Neuron (in vitro differentiated cells): ENCODE results near the gene UNC13A.
"Not testable (repeated sequence)": the region's sequence is repeated elsewhere in the genome, so short reads cannot be mapped to it uniquely, and the experiment has no call there.

Experiments
- H2AFZ ChIP-seq: one replicate; pipeline ENCODE4 v1.6.1; 2013; ENCODE audit warnings: low read depth, mild to moderate bottlenecking, inconsistent platforms, low read length, moderate library complexity
- H3K27me3 ChIP-seq: one replicate; pipeline ENCODE4 v1.6.1; 2013; ENCODE audit warnings: low read length; ENCODE audit not compliant: insufficient read depth
- H3K36me3 ChIP-seq: one replicate; pipeline ENCODE4 v1.6.1; 2013; ENCODE audit warnings: low read length; ENCODE audit not compliant: insufficient read depth
- H3K4me1 ChIP-seq: one replicate; pipeline ENCODE4 v1.6.1; 2013; ENCODE audit warnings: low read length; ENCODE audit not compliant: insufficient read depth
- H3K4me3 ChIP-seq: 2 replicates; pipeline ENCODE4 v1.5.1; 2013; ENCODE audit warnings: mild to moderate bottlenecking, low read length, moderate library complexity
- H3K9me3 ChIP-seq: one replicate; pipeline ENCODE4 v1.6.1; 2013; ENCODE audit warnings: low read length

UNC13A gene

DNA sequence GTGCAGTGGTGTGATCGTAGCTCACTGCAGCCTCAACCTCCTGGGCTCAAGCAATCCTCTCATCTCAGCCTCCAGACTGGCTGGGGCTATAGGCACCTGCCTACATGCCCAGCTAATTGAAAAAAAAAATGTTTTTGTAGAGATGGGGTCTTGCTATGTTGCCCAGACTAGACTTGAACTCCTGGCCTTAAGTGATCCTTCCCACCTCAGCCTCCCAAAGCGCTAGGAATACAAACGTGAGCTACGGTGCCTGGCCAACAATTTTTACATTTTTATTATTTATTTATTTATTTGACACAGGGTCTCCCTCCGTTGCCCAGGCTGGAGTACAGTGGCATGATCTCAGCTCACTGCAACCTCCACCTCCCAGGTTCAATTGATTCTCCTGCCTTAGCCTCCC, 117.9 kb downstream of the UNC13A start:
- H2AFZ ChIP-seq, H3K9me3 ChIP-seq, H3K4me3 ChIP-seq, H3K27me3 ChIP-seq, H3K4me1 ChIP-seq: not testable (repeated sequence)
- H3K36me3 ChIP-seq, result peaks cover 46% of the 10 kb centered on the region

DNA sequence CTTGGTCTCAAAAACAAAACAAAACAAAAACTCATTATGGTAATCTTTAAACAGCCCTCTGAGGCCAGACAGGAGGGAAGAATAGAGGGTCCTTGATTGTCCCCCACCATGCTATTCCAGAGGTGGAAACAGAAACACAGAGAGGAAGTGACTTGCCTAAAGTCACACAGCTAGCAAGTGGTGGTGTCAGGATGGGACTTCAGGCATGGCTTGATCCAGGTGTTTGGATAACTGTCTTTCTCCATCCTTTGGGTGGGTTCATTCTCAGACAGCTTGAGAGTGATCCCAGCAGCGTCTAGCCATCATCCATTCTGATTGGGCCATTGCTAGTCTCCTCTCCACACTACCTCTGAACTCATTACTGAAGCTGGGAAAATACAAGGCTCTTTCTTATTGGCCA, 120.2 kb downstream of the UNC13A start:
- H3K36me3 ChIP-seq, result peaks cover 49% of the 10 kb centered on the region
- no peaks in the 10 kb centered on the region for H3K27me3 ChIP-seq
- no peak overlapping the region for H2AFZ ChIP-seq
- H3K9me3 ChIP-seq, result no peaks in the 10 kb centered on the region
- no peaks in the 10 kb centered on the region for H3K4me1 ChIP-seq
- H3K4me3 ChIP-seq, result no peak overlapping the region

DNA sequence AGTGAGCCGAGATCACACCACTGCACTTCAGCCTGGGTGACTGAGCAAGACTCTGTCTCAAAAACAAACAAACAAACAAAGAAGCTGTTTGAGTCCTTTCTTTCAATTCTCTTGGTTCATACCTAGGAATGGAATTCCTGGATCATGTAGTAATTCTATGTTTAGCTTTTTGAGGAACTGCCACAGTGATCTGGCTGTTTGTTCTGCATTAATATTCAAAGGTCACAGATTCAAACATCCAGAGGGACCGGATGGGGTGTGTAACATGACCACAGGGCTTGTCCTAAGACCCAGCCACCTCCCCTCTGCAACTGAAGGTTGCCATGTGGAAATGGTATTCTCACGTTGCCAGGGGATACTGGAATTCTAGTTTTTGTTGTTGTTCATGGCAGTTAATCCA, 122.5 kb downstream of the UNC13A start:
- no peaks in the 10 kb centered on the region for H3K9me3 ChIP-seq
- H3K4me1 ChIP-seq, result no peaks in the 10 kb centered on the region
- H2AFZ ChIP-seq, result no peak overlapping the region
- H3K4me3 ChIP-seq, result no peak overlapping the region
- H3K27me3 ChIP-seq, result no peaks in the 10 kb centered on the region
- peaks cover 42% of the 10 kb centered on the region for H3K36me3 ChIP-seq

DNA sequence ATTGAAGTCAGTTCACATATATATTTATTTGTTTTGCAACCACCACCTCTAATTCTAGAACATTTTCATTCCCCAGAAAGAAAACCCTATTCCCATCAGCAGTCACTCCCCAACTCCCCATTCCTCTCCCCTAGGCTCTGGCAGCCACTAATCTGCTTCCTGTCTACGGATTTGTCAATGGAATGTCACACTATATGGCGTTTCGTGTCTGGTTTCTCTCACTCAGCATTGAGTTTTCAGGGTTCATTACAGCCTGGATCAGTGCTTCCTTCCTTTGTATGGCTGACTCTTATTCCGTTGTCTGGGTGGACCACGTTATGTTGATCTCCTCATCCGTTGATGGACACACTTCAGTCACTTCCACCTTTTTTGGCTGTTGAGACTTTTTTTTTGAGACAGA, 123.4 kb downstream of the UNC13A start:
- Histone ChIP-seq H3K27me3 (no peaks in the 10 kb centered on the region), H2AFZ (no peak overlapping the region), H3K9me3 (no peaks in the 10 kb centered on the region), H3K4me3 (no peak overlapping the region), H3K4me1 (no peaks in the 10 kb centered on the region), H3K36me3 (peaks cover 50% of the 10 kb centered on the region)

DNA sequence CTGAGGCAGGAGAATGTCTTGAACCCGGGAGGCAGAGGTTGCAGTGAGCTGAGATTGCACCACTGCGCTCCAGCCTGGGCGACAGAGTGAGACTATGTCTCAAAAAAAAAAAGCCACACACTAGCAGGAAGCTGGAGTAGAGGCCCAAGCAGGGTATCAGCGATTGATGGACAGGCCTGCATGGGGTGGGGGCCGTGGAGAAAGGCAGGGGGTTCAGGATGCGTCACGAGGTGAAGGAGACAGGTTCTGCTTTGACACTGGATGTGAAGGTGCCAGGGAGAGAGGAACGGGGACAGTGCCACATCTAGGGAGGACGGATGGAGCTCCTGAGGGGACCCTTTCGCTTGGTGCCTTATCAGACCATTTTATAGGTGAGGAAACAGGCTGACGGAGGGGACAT, 125.6 kb downstream of the UNC13A start:
- Histone ChIP-seq H3K4me3 (no peak overlapping the region), H3K9me3 (no peaks in the 10 kb centered on the region), H3K4me1 (no peaks in the 10 kb centered on the region), H3K27me3 (no peaks in the 10 kb centered on the region), H3K36me3 (peaks cover 38% of the 10 kb centered on the region), H2AFZ (no peak overlapping the region)

DNA sequence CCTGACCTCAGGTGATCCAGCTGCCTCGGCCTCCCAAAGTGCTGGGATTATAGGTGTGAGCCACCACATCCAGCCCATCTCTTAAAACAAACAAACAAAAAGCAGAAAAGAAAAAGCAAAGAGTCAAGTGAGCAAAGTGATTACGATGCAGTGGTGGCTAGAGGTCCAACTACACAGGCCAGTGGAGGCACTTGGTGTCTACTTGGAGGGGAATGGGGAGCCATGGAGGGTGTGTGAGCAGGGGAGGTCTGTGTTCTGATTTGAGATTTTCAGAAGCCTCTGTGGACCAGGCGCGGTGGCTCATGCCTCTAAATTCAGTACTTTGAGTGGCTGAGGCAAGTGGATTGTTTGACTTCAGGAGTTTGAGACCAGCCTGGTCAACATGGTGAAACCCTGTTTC, 126.1 kb downstream of the UNC13A start:
- H3K36me3 ChIP-seq, result peaks cover 38% of the 10 kb centered on the region
- H3K4me3 ChIP-seq, result no peak overlapping the region
- H3K9me3 ChIP-seq, result no peaks in the 10 kb centered on the region
- no peak overlapping the region for H2AFZ ChIP-seq
- H3K27me3 ChIP-seq, result no peaks in the 10 kb centered on the region
- no peaks in the 10 kb centered on the region for H3K4me1 ChIP-seq

DNA sequence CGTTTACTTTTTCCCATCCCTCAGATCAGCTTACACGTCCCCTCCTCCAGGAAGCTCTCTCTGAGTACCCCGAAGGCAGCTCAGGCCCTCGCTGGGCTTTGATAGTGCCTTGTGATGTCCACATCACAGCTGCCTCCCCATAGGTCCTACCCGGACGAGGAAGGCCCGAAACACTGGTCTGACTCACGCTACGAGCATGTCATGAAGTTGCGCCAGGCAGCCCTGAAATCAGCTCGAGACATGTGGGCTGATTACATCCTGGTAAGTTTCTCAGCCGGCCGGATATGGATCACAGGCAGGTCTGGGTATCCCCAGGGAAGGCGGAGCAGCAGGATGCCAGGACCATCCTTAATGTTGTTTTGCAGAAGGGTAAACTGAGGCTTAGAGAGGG, 128.0 kb downstream of the UNC13A start:
- Histone ChIP-seq H3K4me1 (peaks cover 4% of the 10 kb centered on the region), H2AFZ (no peak overlapping the region), H3K9me3 (no peaks in the 10 kb centered on the region), H3K4me3 (no peak overlapping the region), H3K27me3 (no peaks in the 10 kb centered on the region), H3K36me3 (peaks cover 32% of the 10 kb centered on the region)

DNA sequence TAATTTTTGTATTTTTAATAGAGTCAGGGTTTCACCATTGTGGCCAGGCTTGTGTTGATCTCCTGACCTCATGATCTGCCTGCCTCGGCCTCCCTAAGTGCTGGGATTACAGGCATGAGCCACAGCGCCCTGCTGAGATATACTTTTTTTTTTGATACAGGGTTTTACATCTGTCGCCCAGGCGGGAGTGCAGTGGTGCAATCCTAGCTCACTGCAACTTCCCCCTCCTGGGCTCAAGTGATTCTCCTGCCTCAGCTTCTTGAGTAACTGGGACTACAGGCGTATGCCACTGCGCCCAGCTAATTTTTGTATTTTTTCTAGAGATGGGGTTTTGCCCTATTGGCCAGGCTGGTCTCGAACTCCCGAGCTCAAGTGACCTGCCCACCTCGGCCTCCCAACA, 130.7 kb downstream of the UNC13A start:
- H3K4me3 ChIP-seq, result no peak overlapping the region
- peaks cover 10% of the 10 kb centered on the region for H3K4me1 ChIP-seq
- H3K9me3 ChIP-seq, result no peaks in the 10 kb centered on the region
- H3K27me3 ChIP-seq, result no peaks in the 10 kb centered on the region
- peaks cover 27% of the 10 kb centered on the region for H3K36me3 ChIP-seq
- no peak overlapping the region for H2AFZ ChIP-seq

DNA sequence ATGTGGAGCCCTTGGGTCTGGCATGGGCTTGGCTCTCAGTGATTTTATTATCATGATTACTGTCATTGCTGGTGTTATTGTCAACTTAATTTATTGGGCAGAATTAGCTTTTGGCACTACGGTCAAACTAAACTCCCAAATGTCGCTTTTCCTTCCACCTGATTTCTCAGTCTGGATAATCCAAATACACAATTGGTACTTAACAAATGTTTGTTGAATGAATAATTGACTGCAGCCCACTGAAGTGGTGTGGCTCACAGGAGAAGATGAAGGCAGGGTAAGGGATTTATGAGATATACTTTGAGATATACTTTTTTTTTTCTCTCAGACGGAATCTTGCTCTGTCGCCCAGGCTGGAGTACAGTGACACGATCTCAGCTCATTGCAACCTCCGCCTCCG, 131.2 kb downstream of the UNC13A start:
- Histone ChIP-seq H3K4me1 (peaks cover 10% of the 10 kb centered on the region), H2AFZ (no peak overlapping the region), H3K9me3 (no peaks in the 10 kb centered on the region), H3K36me3 (peaks cover 25% of the 10 kb centered on the region), H3K27me3 (no peaks in the 10 kb centered on the region), H3K4me3 (no peak overlapping the region)

DNA sequence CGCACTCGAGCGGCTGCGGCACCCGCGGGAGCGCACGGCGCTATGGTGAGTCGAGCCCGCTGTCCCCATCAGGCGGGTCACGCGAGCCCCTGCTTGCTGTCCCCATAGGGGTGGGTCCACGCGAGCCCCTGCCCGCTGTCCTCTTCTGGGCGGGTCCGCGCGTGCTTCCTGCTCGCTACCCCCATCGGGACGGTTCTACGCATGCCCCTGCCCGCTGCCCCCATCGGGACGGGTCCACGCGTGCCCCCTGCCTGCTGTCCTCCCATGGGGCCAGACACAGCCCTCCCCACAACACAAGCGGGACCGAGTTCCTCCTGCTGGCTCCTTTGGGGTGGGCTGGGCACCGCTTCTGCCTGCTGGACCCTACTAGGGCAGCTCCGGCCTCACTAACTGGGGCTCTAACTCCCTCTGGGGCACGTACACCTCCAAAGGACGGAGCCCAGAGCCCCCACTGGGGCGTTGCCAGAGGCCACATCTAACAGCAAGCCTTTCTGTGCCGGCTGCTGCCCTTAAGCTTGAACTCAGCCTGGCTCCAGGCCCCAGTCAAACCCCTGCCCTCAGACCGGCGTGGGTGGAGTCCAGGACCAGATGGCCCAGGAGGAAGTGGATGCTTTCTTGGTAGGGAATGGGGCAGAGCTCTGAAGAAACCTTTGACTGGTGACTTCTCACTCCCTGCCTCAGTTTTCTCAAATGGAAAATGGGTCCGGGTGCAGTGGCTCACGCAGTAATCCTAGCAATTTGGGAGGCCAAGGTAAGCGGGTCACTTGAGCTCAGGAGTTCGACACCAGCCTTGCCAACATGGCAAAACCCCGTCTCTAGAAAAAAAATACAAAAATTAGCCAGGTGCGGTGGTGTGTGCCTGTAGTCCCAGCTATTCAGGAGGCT, 132.0 kb downstream of the UNC13A start:
- Histone ChIP-seq H3K27me3 (no peaks in the 10 kb centered on the region), H3K36me3 (peaks cover 22% of the 10 kb centered on the region), H3K4me3 (peak overlapping the region; percentile 59), H2AFZ (peak overlapping the region; percentile 90), H3K4me1 (peaks cover 10% of the 10 kb centered on the region), H3K9me3 (no peaks in the 10 kb centered on the region)

DNA sequence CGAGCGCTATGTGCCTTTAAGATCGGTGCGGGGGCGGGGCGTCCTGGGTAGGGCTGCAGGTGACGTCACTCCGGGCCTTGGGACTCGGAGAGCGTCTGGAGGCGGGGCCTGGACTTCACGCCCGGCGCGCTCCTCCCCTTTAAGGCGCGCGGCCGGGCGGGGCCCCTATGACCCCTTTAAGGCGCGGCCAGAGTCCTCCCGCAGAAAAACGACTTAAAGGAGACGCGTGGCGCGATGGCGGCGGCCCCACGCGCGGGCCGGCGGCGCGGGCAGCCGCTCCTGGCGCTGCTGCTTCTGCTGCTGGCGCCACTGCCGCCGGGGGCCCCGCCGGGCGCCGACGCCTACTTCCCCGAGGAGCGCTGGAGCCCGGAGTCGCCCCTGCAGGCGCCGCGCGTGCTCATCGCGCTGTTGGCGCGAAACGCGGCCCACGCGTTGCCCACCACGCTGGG, 132.7 kb downstream of the UNC13A start, which contains the start of gene COLGALT1:
TSS of gene COLGALT1 (plus strand) at position 170 of the 449 bp plus-strand sequence. CDS start at position 235, 65 bp downstream.
- Histone ChIP-seq H2AFZ (peak within 1 kb of the TSS; percentile 90), H3K27me3 (no peaks in the 10 kb centered on the region), H3K4me3 (peak within 1 kb of the TSS; percentile 59)

DNA sequence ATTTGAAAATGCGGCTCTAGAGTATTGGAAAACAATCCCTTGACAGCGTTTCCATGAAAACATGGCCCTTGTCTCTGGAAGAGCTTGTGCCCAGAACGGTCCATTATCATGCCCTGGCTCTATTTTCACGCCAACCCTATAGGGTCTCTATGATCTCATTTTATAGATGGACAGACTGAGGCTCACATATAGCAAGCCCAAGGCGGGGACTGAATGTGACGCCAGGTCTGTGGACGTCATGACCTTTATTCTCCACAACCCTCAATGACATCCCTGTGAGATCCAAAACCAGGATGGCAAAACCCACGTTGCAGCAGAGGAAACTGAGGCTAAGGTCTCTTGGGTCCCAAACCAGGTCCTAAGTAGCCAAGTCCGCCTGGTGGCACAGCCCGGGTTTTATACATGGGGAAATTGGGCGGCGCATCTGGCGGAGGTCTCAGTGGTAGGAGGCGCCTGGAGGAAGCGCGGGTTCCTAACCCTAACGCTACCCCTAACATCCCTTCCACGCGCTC, 133.1 kb downstream of the UNC13A start:
- no peaks in the 10 kb centered on the region for H3K9me3 ChIP-seq
- peaks cover 16% of the 10 kb centered on the region for H3K36me3 ChIP-seq
- H3K4me3 ChIP-seq, result peak overlapping the region; percentile 59
- peak overlapping the region; percentile 90 for H2AFZ ChIP-seq
- peaks cover 10% of the 10 kb centered on the region for H3K4me1 ChIP-seq
- no peaks in the 10 kb centered on the region for H3K27me3 ChIP-seq

More for the DNA sequence above, 132.7 kb downstream of the UNC13A start, which contains the start of gene COLGALT1:
- peaks cover 10% of the 10 kb centered on the region for H3K4me1 ChIP-seq
- no peaks in the 10 kb centered on the region for H3K9me3 ChIP-seq
- peaks cover 21% of the 10 kb centered on the region for H3K36me3 ChIP-seq

DNA sequence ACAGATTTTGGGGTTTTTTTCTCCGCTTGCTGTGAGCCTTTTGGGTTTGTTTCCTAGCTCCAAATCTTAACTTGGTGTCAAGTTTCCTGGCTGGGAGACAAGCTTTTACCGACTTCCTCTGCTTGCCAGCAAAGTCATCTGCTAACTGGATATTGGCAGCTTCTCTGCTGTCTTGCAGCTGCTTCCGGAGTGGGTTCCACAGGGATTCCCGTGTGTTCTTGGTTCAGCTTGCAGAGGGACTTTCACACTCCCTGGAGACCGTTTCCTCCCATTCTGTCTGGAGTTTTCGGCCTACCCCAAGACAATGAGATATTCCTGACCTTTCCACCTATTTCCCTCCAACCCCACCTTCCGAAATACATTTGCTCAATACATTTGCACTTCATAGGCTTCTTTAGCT, 134.9 kb downstream of the UNC13A start:
- H3K4me1 ChIP-seq, result peaks cover 10% of the 10 kb centered on the region
- peak overlapping the region; percentile 24 for H2AFZ ChIP-seq
- H3K36me3 ChIP-seq, result peaks cover 7% of the 10 kb centered on the region
- H3K9me3 ChIP-seq, result no peaks in the 10 kb centered on the region
- H3K4me3 ChIP-seq, result no peak overlapping the region
- H3K27me3 ChIP-seq, result no peaks in the 10 kb centered on the region
